Right renal cortex interstitium (tissue), 3 donors: Measurements from ENCODE around the gene DFFA. TPM values are rescaled to one million over a fixed set of nuclear protein-coding genes. Genes with fewer than 3 reads are reported as not detected.
A peak's percentile ranks its signal among the peaks of the same experiment; 100 is the strongest.

Source experiments
- DNase-seq, 3 donors: peaks; one replicate each; pipeline ENCODE4 v3.0.0-alpha.2; 2013; ENCODE audit warnings: low read depth in 3 of 3, low spot score in 2 of 3
- polyA plus RNA-seq, 3 donors: library from polyadenylated mRNA; unstranded; fragments of 120-200 nt; gene quantifications; one replicate each; pipeline ENCODE4 v1.2.1, GENCODE V29; 2013; ENCODE audit not compliant: insufficient read length in 3 of 3

Gene DFFA, protein sequence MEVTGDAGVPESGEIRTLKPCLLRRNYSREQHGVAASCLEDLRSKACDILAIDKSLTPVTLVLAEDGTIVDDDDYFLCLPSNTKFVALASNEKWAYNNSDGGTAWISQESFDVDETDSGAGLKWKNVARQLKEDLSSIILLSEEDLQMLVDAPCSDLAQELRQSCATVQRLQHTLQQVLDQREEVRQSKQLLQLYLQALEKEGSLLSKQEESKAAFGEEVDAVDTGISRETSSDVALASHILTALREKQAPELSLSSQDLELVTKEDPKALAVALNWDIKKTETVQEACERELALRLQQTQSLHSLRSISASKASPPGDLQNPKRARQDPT
- 10 to 100 TPM; 42.4 to 46.0 (median 43.3) TPM for polyA plus RNA-seq

GRCh38 chr1:10472220-10473144 lies at the start of gene DFFA:
Gene DFFA (minus strand): TSS chr1:10472529. CDS start chr1:10472458, 71 bp downstream.
- peak; percentile 88 to 96 (median 90) for DNase-seq

DNA sequence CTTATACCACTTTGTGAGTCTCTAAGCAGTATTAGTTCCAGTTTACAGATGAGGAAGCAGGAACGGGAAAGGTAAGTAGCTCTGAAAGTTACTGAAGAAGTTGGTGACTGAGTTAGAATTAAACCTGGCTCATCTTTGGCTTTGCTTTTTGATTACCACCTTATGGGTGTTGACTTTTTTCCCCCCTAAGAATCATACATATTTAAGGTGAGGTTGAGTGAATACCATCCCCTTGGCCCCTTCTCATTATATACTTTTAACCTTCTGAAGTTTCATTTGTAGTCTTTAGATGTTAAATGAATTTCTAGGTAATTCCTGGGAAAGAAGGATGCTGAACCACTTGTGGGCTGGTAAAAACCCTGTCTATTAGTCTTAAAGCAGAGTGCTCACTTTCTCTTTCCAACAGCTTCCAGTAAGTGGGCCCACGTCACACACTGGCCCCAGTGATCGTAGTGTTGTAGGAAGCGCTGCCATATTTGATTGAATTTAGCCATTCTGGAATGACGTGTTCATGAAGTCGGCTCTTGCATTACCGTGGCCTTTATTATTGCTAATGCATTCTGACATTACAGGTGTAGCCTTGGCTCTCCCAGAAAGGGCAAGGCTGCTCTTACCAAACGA lies 49.3 kb upstream of the DFFA start:
- no peak for DNase-seq

GRCh38 chr1:10520952-10521351 lies 48.6 kb upstream of the DFFA start:
- no peak for DNase-seq

DNA sequence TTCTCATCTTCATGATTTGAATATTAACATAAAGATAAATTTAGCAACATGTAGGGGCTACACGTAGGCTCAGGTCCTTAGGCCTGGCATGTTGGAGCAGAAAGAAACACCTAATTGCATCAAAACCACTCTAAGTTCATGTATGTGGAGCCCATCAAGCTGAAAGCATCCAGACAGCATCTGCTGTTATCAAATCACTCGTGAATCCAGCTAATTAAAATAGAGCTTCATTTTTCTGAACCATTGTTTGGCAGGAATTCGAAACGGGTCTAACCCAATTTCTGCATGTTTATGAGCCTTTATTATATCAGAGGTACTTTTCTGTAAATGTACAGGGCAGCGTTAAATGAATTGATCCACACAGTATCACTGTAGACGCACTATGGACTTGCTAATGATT lies 48.2 kb upstream of the DFFA start:
- DNase-seq: no peak

- DNase-seq: no peak
Measured at GRCh38 chr1:10519016-10519417, 46.7 kb upstream of the DFFA start.

- DNase-seq: no peak
Measured at GRCh38 chr1:10517677-10517982, 45.3 kb upstream of the DFFA start.

DNA sequence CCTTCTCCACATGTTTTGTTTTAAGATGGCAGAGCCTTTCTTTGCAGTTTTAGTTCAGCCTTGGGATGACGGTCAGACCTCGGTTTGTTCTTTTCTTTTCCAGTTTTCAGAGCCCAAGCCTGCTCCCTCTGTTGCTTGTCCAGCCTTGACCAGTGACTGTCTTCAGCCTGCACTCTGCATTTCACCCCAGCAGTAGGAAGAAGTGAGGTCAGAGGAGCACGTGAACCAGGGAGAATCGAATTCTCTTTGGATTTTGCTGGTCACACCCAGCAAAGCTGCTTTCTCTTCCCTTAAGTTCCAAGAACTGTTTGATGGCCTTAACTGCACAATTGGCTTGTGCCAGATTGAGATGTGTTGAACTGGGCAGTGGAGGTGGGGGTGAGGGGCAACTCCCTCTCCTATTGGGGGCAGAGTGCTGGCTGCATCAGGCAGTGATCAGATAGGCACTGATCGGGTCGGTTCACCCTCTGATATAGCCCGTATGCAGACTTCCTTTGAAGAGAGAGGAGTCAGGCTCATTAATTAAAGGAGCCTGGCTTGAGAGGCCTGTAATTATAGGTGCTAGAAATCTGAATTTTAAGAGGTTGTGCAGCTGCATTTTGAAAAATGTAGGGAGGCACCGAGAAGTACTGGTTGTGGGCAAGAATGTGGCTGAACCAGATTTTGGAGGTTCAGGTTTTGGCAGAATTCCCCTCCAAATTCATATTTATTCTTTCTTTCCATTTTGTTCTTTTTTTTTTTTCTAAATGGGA lies 44.8 kb upstream of the DFFA start:
- DNase-seq: no peak

GRCh38 chr1:10515976-10516750 lies 43.8 kb upstream of the DFFA start:
- DNase-seq: no peak

- no peak for DNase-seq
Measured at GRCh38 chr1:10515301-10515975, 43.1 kb upstream of the DFFA start.

- DNase-seq: no peak
Measured at GRCh38 chr1:10514490-10515235, 42.3 kb upstream of the DFFA start.

- no peak for DNase-seq
Measured at GRCh38 chr1:10513199-10513598, 40.9 kb upstream of the DFFA start.

DNA sequence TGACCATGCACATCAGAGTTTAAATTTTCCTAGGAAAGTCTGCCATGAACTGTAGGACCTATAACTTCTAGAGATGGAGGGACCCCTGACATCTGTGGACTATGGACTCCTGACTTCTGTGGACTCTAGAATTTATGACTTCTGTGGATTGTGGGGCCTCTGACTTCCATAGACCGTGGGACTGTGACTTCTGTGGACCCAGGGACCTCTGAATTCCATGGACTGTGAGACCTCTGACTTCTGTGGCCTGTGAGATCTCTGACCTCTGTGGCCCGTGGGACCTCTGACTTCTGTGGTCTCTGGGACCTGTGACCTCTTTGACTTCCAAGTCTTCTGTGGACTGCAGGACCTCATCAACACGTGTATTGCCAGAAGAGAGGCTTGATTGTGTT lies 39.2 kb upstream of the DFFA start:
- DNase-seq: no peak

GRCh38 chr1:10510520-10511493 lies 38.5 kb upstream of the DFFA start:
- DNase-seq: no peak

GRCh38 chr1:10509809-10510509 lies 37.6 kb upstream of the DFFA start:
- no peak for DNase-seq

- no peak for DNase-seq
Measured at GRCh38 chr1:10508511-10508951, 36.2 kb upstream of the DFFA start.

- no peak for DNase-seq
Measured at GRCh38 chr1:10507111-10507879, 35.0 kb upstream of the DFFA start.
